Left renal cortex interstitium (tissue), 4 donors: ENCODE results near the gene HLA-DPA1. TPM values are rescaled to one million over a fixed set of nuclear protein-coding genes. Genes with fewer than 3 reads are reported as not detected.
"Not testable (repeated sequence)": the region's sequence is repeated elsewhere in the genome, so short reads cannot be mapped to it uniquely, and the experiment has no call there.

ENCODE experiments used
- DNase-seq, 4 donors: peaks; one replicate each; pipeline ENCODE4 v3.0.0-alpha.2; 2013; ENCODE audit warnings: low read depth in 4 of 4, low spot score in 2 of 4, missing footprints in 1 of 4
- polyA plus RNA-seq, 4 donors: library from polyadenylated mRNA; unstranded; fragments of 120-200 nt; gene quantifications; one replicate each; pipeline ENCODE4 v1.2.1, GENCODE V29; 2013; ENCODE audit not compliant: insufficient read length in 4 of 4

HLA-DPA1 gene
- polyA plus RNA-seq, 4 donors, result 16.8 to 39.8 (median 19.2) TPM

GRCh38 chr6:33066917-33067521 lies 6.4 kb downstream of the HLA-DPA1 start:
- no peak for DNase-seq

DNA sequence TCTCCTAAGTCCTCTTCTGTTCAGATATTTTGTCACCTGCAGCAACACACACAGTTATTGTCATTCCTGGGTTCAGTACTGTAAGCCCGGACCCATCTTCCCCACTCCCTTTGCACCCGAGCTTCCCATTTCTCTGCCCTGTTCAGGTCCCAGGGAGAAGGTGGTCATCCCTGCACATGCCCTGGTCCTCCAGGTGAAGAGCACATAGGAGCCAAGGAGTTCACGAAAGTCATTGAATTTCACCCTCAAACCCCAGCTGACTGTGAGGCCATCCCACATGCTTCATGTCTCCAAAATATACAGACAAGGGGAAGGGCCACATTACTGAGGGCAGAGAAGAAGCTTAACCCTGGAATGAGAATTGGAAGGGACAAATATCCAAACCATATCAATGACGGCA lies 8.1 kb downstream of the HLA-DPA1 start:
- no peak for DNase-seq

DNA sequence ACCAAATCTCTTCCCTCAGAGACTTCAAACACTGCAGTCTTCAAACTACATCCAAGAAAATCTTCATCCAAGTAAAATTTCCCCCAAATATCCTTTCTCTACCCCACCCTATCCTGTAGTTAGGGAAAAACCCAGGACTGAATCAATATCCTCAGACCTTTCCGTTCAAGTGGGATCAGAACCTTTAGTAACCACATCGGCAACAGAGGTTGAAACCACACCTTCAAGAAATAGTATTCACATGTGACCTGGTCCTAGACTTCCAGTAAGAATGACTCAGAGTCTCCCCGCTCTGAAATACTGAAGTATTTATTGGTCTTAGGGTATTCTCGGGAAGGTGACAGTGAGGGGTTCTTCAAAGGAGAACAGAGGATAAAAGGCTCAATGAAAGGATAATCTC lies 8.7 kb downstream of the HLA-DPA1 start:
- DNase-seq, result no peak

- not testable (repeated sequence) for DNase-seq
Measured at GRCh38 chr6:33063435-33063834, 10.0 kb downstream of the HLA-DPA1 start.

- no peak for DNase-seq
Measured at GRCh38 chr6:33061987-33062386, 11.5 kb downstream of the HLA-DPA1 start.

- no peak for DNase-seq
Measured at GRCh38 chr6:33057222-33058150, 16.0 kb downstream of the HLA-DPA1 start.

- DNase-seq, result no peak
Measured at GRCh38 chr6:33053230-33053629, 20.2 kb downstream of the HLA-DPA1 start.

DNA sequence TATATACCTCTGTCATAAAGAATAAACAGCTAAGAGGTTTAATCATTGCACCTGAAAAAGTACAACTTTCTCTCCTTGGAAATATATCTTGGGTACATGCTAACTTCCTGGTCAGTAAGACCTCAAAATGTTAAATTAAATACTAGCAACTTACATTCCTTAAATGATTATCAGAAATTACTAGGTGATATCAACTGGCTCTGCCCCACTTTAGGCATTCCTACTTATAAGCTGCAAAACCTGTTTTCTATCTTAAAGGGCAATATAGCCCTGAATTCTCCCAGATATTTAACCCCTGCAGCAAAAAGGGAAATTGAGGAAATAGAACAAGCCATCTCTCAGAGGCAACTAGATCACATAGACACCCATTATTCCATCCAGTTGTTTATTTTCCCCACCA lies 20.8 kb downstream of the HLA-DPA1 start:
- DNase-seq, result no peak

DNA sequence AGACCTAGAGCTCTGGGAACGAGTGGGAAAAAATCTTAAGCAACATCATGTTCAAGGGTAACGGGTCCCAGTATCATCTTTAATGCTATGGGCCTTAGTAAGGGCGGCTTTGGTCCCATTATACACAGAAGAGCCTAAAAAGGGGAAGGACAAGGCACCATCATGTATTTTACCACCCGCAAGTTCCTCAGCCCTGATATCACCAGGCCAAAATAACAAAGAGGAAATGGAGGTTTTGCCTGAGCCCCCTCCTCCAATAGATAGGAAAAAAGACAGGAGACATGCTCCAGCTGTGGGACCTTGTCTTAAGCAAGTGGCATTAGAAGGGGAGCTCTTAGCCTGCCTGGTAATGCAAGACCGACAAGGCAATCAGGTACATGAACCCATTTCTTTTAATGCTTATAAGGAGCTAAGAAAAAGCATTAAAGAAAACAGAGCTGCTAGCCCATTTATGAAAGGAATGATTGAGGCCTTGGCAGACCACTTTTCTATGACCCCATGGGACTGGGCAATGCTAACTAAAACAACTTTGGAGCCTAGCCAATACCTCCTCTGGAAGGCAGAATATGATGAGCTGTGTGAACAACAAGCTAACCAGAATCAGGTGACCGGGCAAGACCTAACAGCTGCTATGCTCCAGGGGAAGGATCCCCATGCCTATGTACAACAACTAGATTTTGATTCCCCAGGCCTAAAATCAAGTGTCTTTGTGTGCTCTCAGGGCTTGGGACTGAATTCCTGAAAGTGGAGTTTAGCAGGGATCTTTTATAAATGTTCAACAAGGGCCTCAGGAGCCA lies 23.2 kb downstream of the HLA-DPA1 start:
- no peak for DNase-seq

DNA sequence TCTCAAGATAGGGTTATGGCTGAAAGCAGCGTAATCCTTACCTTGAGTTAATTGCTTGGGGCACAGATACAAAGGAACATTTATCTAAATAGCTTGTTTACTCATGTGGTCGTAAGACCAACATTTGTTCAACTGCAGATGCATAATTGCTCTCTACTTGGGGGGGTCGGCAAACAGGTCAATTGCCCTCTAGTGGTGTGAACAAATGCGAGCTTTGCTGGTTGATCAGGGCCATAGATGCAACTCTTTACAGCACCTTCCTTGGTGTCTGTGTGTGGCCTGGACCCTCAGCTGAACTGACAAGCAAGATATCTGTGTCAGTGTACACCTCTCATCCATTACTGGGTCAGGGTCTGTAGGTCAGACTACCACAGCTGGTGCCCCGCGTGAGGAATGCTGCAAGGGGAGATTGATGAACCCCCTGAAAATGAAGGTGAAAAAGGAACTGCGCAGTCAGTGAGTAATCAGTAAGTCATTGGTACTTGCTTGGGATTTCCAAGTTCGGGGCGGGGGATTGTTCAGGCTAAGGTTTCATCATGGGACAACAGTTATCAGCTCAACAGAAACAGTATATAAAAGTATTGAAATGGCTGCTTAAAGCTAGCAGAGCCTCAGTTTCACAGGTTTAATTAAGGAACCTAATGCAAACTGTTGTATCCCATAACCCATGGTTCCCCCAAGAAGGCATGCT lies 24.0 kb downstream of the HLA-DPA1 start:
- no peak for DNase-seq

GRCh38 chr6:33040157-33040556 lies 33.3 kb downstream of the HLA-DPA1 start:
- DNase-seq, result no peak

- no peak for DNase-seq
Measured at GRCh38 chr6:33036535-33036934, 36.9 kb downstream of the HLA-DPA1 start.

- DNase-seq, result no peak
Measured at GRCh38 chr6:33034554-33034953, 38.9 kb downstream of the HLA-DPA1 start.

DNA sequence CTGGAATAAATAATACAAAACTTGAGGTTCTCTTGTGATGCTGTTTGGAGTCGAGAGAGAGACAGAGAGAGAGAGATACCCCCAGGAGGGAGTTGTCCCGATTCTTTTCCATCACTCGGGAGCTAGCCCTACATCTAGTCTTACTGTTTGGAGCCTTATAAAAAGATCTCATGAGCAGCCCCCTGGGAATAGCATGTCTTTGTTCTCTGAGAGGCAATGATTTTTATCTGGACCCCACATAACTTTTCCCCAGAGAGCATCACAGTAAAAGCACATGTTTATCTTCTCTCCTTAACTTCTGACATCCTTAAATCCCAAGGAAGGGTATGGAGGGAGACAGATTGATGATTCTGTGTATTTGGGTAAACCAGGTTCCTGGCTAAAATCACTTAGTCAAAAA lies 43.2 kb downstream of the HLA-DPA1 start:
- DNase-seq, result no peak

DNA sequence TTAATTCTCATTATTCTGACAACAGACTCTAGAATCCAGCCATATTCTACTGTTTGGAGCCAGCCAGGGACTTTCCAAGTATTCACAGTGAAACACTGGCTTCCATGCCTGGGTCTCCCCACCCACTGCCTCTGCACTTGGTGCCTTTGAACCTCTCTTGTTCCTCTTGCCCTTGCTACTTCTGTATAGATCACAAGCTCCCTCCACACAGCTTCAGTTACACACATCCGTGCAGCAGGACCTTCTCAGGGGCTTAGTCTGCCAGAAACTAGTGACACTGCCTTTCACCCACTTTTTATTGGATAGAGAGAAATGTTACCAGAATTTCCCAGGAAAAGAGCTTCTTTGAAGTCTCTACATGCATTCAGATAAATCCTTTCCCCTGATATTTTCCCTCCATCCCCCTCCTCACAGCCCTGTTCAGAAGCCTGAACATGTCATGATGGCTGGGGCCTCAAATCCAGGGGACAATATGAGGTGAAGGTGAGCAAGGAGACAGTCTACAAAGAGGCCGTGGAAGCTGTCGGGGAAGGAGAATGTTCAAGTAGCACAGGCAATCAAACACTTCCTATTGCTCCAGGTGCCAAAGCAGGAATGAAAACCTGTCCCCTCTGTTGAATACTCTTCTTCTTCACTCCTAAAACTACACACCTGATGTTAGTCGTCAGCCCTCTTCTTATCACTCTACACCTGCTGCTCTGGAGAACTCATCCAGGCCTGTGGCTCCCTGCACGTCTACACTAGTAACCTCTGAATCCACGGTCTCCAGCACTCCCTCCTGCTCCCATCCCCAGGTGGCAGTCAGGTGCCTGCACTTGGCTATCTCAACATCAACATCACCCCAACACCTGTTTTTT lies 43.9 kb downstream of the HLA-DPA1 start:
- no peak for DNase-seq

DNA sequence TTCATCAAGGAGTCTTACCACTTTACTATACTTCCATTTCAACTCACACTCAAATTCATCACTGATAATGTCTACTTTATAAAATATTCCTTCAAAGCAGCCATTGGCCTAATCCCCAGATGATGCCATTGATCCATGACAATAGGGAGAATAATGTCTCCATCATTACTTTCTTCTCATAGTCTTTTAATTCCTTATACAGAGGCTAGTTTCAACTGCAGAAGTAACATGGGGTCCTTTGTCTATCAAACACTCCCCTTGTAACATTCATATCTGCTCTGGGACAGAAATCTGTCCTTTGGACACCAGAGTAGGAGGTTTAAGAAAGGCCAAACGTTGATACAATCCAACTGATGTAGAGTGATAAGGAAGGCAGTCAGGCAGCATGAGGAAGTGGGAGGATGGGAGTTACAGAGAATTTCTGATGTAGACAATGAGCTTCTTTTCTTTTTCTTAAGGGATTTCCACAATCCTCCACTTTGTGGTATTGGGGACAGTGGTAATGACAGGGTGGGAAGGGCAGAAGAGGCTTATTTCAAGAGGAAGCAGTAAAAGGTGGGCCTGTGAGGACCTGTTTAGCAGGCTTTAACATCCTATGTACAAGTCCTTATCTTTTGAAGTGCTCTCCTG lies 45.1 kb downstream of the HLA-DPA1 start:
- no peak for DNase-seq

DNA sequence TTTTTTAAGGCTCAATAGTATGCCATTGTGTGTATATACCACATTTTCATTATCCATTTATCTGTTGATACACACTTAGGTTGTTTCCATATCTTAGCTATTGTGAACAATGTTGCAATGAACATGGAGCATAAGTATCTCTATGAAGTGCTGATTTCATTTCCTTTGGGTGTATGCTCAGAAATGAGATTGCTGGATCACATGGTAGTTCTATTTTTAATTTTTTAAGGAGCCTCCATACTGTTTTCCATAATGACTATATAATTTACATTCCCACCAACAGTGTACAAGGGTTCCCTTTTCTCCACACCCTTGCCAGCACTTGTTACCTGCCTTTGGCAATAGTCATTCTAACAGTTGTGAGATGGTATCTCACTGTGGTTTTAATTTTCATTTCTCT lies 48.9 kb downstream of the HLA-DPA1 start:
- DNase-seq, result no peak

DNA sequence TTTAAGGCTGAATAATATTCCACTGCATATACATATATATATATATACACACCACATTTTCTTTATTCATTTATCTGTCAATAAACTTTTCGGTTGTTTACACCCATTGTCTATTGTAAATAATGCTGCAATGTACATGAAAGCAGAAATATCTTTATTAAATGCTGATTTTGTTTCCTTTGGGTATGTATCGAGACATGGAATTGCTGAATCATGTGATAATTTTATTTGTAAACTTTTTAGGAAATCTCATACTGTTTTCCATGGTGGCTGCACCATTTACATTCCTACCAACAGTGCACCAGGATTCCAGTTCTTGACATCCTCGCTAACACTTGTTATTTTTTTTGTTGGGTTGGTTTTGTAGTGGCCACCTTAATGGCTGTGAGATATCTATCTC lies 49.9 kb downstream of the HLA-DPA1 start:
- no peak for DNase-seq

DNA sequence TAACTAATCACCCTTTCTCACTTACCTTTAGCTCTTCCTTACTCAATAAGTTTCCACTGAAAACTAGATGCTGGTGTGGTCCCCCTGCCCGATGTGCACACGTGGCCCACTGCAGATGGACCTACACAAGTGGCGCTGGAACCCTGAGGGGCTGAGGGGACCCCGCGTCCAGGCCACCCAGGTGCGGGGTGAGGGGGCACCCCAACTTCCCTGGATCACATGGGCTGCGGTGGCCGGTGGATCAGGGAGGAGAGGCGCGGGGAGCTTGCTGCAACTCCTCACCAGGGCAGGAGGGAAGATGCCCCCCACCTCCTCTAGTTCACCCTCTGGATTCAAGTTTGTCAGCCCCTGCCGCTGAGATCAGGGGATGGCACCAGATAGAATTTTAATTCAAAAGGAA lies 51.5 kb downstream of the HLA-DPA1 start:
- DNase-seq, result no peak
